NCI-H2029 (cell line): Measurements from ENCODE around the gene SSTR3.
"Not testable (repeated sequence)": the region's sequence is repeated elsewhere in the genome, so short reads cannot be mapped to it uniquely, and the experiment has no call there.

Source experiments
- DNase-seq: peaks from one replicate; lab custom pipeline; 2025; lab: John Stamatoyannopoulos, UW

Gene SSTR3

DNA sequence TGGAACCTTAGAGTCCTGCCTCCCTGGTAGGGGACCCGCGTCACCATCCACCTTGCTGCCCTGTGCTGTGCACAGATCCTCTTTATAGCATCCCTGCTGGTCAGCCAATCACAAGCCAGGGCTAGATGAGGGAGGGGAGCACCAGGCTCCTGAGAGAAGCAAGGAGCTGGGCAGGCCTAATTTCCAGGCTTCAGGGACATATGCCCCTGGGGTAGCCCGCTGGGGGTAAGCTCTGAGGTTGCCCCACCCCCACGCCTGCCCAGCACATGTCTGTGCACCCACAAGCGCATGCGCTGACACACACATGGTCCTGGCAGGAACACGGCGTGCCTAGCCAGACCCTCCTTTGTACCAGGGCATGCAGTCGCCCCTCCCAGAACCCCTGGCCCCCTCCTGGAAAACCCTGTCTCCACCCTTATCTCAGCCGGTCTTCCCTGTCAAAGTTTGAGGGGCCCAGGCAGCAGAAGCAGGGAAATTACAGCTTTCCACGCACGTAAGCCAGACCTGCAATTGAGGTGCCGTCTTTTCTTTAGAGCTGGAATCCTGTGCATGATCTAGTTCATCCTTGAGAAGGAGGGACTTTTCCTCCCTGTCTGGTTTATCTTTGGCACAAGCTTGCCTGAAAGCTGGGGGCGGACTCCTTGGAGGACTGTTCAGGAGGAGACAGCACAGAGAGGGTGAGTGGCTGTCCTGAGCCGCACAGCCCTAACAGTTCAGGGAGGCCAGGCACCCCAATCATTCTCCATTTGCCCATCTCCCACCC is 2.1 kb downstream of the SSTR3 start:
- no peak for DNase-seq

DNA sequence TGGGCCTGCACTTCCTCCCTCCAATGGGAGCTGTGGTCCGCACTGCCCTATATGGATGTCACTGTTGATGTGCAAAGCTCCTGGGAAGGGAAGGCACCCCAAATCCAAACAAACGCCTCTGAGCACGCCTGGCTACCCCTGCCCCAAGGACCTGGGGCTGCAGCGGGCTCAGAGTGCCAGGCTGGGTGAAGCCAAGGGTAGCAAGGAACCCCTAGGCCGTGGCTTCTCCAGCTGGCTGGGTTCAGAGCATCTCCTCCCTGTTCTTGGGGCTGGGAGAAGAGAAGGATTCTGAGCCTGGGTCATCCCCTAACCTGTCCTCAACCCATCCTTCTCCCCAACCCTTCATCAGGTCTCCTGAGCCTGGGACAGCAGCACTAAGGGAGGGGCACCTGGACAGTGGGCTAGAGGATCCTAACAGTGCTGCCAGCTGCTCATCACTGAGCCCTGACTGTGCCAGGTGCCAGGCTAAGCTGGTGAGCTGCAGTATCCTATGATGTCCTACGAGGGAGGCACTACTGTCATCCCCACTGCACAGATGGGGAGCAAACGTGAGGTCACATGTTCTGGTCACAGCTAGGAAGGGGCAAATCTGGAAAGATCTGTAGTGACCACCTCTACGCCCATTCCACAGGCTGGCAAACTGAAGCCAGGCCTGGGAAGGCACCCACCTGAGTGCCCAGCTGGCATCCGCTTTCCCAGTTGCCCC is 3.0 kb downstream of the SSTR3 start:
- DNase-seq, result no peak

DNA sequence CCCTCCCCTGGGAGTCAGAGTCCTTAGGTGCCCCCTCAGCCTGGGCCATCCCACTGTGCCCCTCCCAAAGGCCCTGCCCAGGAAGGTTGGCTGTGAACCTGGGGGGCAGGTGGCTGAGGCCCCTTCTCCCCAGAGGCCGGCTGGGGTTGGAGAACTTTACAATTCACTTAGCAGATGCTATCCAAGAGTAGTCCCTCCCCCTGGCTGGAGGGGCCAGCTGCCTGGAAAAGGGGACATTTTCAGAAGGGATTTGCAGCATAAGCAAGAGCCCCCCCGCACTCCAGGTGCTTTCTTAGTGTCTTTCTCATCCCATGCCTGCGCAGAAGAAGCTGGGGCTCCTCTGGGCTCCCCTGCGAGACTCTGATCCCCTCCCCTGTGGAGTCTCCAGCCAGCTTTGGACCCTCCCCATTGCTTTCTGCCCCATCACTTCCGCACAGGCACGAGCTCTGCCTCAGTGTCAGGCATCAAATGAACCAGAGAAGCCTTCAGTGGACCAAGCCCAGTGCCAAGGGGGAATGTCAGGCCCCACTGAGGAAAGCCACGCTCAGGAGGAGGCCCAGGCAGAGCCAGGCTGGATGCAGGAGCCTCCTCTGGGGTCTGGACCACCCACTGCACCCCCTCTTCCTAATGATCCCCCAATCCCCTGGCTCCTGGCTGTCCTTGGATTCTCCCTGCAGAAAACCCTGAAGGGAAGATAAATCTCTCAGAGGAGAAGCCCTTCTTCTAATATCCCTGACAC is 3.7 kb downstream of the SSTR3 start:
- DNase-seq, result no peak

DNA sequence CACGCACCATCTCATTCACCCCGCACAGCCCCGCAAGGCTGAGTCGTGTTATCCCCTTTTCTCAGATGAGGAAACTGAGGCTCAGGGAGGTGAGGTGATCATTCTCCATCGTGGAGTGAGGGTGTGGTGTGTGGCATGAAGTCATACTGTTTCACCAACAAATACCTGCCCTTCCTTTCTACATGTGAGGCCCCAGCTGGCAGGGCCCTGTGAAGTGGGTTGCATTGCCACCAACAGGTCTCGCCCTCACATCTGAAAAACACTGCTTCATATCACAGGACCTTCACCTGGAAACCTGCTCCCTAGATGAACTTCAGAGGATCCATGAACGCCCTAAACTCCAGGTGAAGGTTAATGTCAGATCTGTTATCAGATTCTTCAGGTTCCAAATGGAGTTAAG is 4.3 kb downstream of the SSTR3 start:
- no peak for DNase-seq

- DNase-seq, result no peak
Measured at GRCh38 chr22:37206841-37207821, 5.1 kb downstream of the SSTR3 start.

GRCh38 chr22:37206118-37206840 is 6.0 kb downstream of the SSTR3 start:
- no peak for DNase-seq

DNA sequence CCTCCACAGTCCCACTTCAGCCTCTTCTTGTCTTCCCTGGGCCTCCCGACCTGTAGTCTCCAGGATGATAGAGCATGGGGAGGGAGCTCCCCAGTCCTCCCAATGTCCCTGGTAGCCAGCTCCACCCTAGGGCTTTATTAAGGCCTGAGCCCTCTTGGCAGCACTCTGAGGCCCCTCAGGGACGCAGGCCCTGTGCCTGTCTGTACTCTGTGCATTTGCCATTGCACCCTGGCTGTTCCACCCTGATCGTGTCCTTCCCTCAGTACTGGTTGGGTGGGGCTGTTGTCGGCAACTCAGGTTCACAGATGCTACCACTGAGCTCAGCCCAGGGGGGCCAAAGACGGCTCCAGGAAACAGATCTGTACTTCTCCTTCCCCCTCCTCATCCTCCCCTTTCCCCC is 7.2 kb downstream of the SSTR3 start:
- no peak for DNase-seq

- no peak for DNase-seq
Measured at GRCh38 chr22:37204045-37204655, 8.1 kb downstream of the SSTR3 start.

DNA sequence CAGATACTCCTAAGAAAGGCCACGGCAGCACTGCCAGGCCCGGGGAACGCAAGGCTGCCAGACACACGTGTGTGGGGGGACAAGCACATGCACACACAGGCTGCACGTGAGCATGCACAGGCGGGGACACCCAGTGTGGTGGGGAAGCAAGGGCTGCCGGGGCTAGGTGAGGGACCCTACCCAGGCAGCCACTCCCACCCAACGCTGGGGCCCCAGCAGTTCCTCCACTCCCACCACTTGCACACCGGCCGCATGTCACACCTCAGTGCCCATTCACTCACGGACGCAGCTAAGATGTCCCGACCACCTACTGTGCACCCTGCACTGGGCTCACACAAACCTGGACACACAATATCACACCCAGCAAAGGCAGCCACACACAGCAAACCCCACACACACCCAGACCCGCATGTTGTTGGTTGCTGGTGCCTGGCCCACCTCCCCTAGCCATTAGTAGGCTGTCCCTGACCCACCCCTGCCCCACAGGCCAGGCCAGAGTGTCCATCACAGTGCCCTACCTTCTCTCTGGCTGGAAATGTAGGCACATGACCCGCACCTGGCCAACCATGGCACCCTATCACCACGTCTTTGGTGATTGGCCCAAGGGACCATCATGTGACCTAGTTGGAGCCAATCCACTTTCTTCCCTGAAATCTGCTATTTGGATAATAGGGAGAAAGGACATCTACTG is 8.8 kb downstream of the SSTR3 start:
- DNase-seq, result no peak

- DNase-seq, result no peak
Measured at GRCh38 chr22:37202716-37203115, 9.6 kb downstream of the SSTR3 start.

GRCh38 chr22:37202001-37202555 is 10.2 kb downstream of the SSTR3 start:
- no peak for DNase-seq

DNA sequence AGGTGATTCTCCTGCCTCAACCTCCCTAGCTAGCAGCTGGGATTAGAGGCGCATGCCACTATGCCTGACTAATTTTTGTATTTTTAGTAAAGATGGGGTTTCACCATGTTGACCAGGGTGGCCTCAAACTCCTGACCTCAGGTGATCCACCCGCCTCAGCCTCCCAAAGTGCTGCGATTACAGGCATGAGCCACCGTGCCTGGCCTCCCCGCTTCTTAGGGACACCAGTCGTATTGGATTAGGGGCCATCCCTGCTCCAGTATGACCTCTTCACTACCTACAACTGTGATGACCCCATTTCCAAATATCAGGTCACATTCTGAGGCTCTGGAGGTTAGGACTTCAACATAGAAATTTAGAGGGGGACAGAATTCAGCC is 10.8 kb downstream of the SSTR3 start:
- not testable (repeated sequence) for DNase-seq

GRCh38 chr22:37199760-37200108 is 12.5 kb downstream of the SSTR3 start:
- no peak for DNase-seq

- DNase-seq, result peak; percentile 93
Measured at GRCh38 chr22:37199103-37199759, 13.0 kb downstream of the SSTR3 start.

DNA sequence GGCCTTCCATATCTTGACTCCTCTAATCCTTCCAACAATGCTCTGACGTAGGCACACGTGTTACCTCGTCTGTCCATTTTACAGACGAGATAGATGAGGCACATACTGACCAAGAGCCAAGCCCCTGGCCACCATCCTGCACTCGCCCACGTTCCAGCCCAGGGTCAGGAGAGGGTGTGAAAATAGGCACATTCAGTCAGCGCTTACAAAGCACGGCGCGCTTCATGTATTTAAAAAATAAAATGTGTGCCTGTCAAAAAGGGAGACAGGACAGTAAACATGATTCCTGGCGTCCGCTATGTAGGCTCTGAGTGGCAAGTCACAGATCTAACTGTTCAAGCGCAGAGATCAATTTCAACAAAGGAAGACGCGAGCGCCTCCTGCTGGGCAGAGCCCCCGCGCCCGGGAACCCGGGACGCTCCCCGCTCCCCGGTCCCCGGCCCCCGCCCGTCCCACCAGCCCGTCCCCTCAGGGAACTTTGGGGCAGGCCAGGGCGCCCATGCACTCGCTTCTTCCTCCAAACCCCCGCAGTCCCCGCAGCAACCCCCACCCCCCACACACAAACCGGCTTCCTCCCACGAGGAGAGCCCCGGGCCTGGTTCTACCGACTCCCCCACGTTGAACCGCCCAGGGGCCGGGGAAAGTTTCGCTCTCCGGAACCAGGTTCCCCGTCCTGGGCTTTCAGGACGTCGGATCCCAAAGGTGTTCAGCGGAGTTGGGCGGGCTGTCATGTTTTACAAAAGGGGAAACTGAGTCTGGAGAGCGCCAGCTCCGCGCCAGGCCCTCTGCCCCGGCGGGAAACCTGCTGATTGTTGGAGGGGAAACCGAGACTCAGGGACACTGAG is 13.8 kb downstream of the SSTR3 start:
- DNase-seq, result peak; percentile 49

GRCh38 chr22:37197451-37198257 is 14.6 kb downstream of the SSTR3 start:
- DNase-seq, result peak; percentile 91
